ENCODE data around the gene TRIM28. TPM values are rescaled to one million over a fixed set of nuclear protein-coding genes. Genes with fewer than 3 reads are reported as not detected.

The TRIM28 gene
- total and polyA plus RNA-seq, 2 experiments from 2014 or later = 159 to 191 TPM

- H3K4me3 ChIP-seq = no peak overlapping the region
- H3K27ac ChIP-seq = peak overlapping the region; percentile 82
- H3K4me2 ChIP-seq = peak overlapping the region; percentile 83
- peaks cover 5% of the 10 kb centered on the region for H4K20me1 ChIP-seq (ENCODE audit: insufficient read depth, poor library complexity, severe bottlenecking)
- DNase-seq (ENCODE audit: low spot score) = peak; percentile 96
- TF ChIP-seq EZH2phosphoT487 (IDR thresholded peaks at IDR 0.05; ENCODE audit: low read depth, severe bottlenecking, unreplicated experiment) (no peak), CTCF (IDR thresholded peaks at IDR 0.05; ENCODE audit: poor library complexity) (peak; percentile 87)
- WGBS (ENCODE audit: low lambda C conversion rate, missing lambda C conversion rate) = 30% methylated on average over 53 of the region's 66 CpGs
- no peaks in the 10 kb centered on the region for H3K36me3 ChIP-seq (replicated peaks; ENCODE audit: insufficient read depth, low read depth)
- H3K9me3 ChIP-seq (ENCODE audit: low read depth) = no peaks in the 10 kb centered on the region
- peaks cover 48% of the 10 kb centered on the region for H3K79me2 ChIP-seq
- peaks cover 24% of the 10 kb centered on the region for H3K4me1 ChIP-seq (ENCODE audit: insufficient read depth)
- no peaks in the 10 kb centered on the region for H3K9me2 ChIP-seq (replicated peaks; ENCODE audit: insufficient read depth)
- no peaks in the 10 kb centered on the region for H3K27me3 ChIP-seq
- H2AFZ ChIP-seq = no peak overlapping the region
Measured at GRCh38 chr19:58513694-58514563, 29.9 kb upstream of the TRIM28 start.

GRCh38 chr19:58514564-58515022 lies 29.3 kb upstream of the TRIM28 start:
- 89% methylated on average over 3 of the region's 3 CpGs for WGBS (ENCODE audit: low lambda C conversion rate, missing lambda C conversion rate)
- no peaks in the 10 kb centered on the region for H3K9me2 ChIP-seq (replicated peaks; ENCODE audit: insufficient read depth)
- no peaks in the 10 kb centered on the region for H3K9me3 ChIP-seq (ENCODE audit: low read depth)
- no peak overlapping the region for H3K4me3 ChIP-seq
- H2AFZ ChIP-seq = no peak overlapping the region
- H3K4me2 ChIP-seq = peak overlapping the region; percentile 83
- H3K4me1 ChIP-seq (ENCODE audit: insufficient read depth) = peaks cover 24% of the 10 kb centered on the region
- H3K79me2 ChIP-seq = peaks cover 48% of the 10 kb centered on the region
- H3K27me3 ChIP-seq = no peaks in the 10 kb centered on the region
- DNase-seq (ENCODE audit: low spot score) = no peak
- H4K20me1 ChIP-seq (ENCODE audit: insufficient read depth, poor library complexity, severe bottlenecking) = peaks cover 5% of the 10 kb centered on the region
- peak overlapping the region; percentile 43 for H3K27ac ChIP-seq
- H3K36me3 ChIP-seq (replicated peaks; ENCODE audit: insufficient read depth, low read depth) = no peaks in the 10 kb centered on the region
- TF ChIP-seq EZH2 (IDR thresholded peaks at IDR 0.05; ENCODE audit: borderline replicate concordance) (no peak), CTCF (IDR thresholded peaks at IDR 0.05; ENCODE audit: poor library complexity) (no peak), EZH2phosphoT487 (IDR thresholded peaks at IDR 0.05; ENCODE audit: low read depth, severe bottlenecking, unreplicated experiment) (no peak)

GRCh38 chr19:58515259-58515658 lies 28.6 kb upstream of the TRIM28 start:
- H3K27ac ChIP-seq = no peak overlapping the region
- no peak overlapping the region for H3K4me3 ChIP-seq
- peaks cover 5% of the 10 kb centered on the region for H4K20me1 ChIP-seq (ENCODE audit: insufficient read depth, poor library complexity, severe bottlenecking)
- no peak for DNase-seq (ENCODE audit: low spot score)
- H3K4me2 ChIP-seq = no peak overlapping the region
- TF ChIP-seq EZH2 (IDR thresholded peaks at IDR 0.05; ENCODE audit: borderline replicate concordance) = no peak
- TF ChIP-seq EZH2phosphoT487 (IDR thresholded peaks at IDR 0.05; ENCODE audit: low read depth, severe bottlenecking, unreplicated experiment) = no peak
- TF ChIP-seq CTCF (IDR thresholded peaks at IDR 0.05; ENCODE audit: poor library complexity) = no peak
- H3K36me3 ChIP-seq (replicated peaks; ENCODE audit: insufficient read depth, low read depth) = no peaks in the 10 kb centered on the region
- no peaks in the 10 kb centered on the region for H3K9me2 ChIP-seq (replicated peaks; ENCODE audit: insufficient read depth)
- no peak overlapping the region for H2AFZ ChIP-seq
- peaks cover 48% of the 10 kb centered on the region for H3K79me2 ChIP-seq
- no peaks in the 10 kb centered on the region for H3K27me3 ChIP-seq
- 100% methylated on average over 2 of the region's 2 CpGs for WGBS (ENCODE audit: low lambda C conversion rate, missing lambda C conversion rate)
- no peaks in the 10 kb centered on the region for H3K9me3 ChIP-seq (ENCODE audit: low read depth)
- peaks cover 25% of the 10 kb centered on the region for H3K4me1 ChIP-seq (ENCODE audit: insufficient read depth)

Measured in hepatocyte (in vitro differentiated cells).